Activated naive CD8-positive, alpha-beta T cell (primary cell): ENCODE measurements around the gene ROBO2.
"Not testable (repeated sequence)": the region's sequence is repeated elsewhere in the genome, so short reads cannot be mapped to it uniquely, and the experiment has no call there.

Experiments used
- H3K27ac Mint-ChIP-seq: one replicate; pipeline ENCODE4 v1.8.0; 2021; ENCODE audit warnings: mixed read lengths
- H3K27me3 Mint-ChIP-seq: one replicate; pipeline ENCODE4 v1.8.0; 2021; ENCODE audit warnings: mixed read lengths
- H3K36me3 Mint-ChIP-seq: one replicate; pipeline ENCODE4 v1.8.0; 2021; ENCODE audit warnings: mixed read lengths
- H3K4me1 Mint-ChIP-seq: one replicate; pipeline ENCODE4 v1.8.0; 2021; ENCODE audit warnings: low read depth, mixed read lengths
- H3K4me3 Mint-ChIP-seq: one replicate; pipeline ENCODE4 v1.8.0; 2021; ENCODE audit warnings: mild to moderate bottlenecking, mixed read lengths
- H3K9me3 Mint-ChIP-seq: one replicate; pipeline ENCODE4 v1.8.0; 2021; ENCODE audit warnings: low read depth, mixed read lengths

The ROBO2 gene

GRCh38 chr3:77373619-77374018 lies 333.7 kb downstream of the ROBO2 start:
- Mint-ChIP-seq H3K9me3 (peaks cover 4% of the 10 kb centered on the region), H3K27ac (no peak overlapping the region), H3K27me3 (no peaks in the 10 kb centered on the region), H3K4me1 (no peaks in the 10 kb centered on the region), H3K36me3 (no peaks in the 10 kb centered on the region), H3K4me3 (no peak overlapping the region)

- Mint-ChIP-seq H3K27me3 (no peaks in the 10 kb centered on the region), H3K36me3 (no peaks in the 10 kb centered on the region), H3K4me3 (no peak overlapping the region), H3K9me3 (peaks cover 2% of the 10 kb centered on the region), H3K4me1 (no peaks in the 10 kb centered on the region), H3K27ac (no peak overlapping the region)
These were observed 336.6 kb downstream of the ROBO2 start for GRCh38 chr3:77376511-77376910.

GRCh38 chr3:77377717-77378116 lies 337.8 kb downstream of the ROBO2 start:
- no peak overlapping the region for H3K27ac Mint-ChIP-seq
- no peaks in the 10 kb centered on the region for H3K36me3 Mint-ChIP-seq
- H3K27me3 Mint-ChIP-seq: no peaks in the 10 kb centered on the region
- H3K4me3 Mint-ChIP-seq: no peak overlapping the region
- no peaks in the 10 kb centered on the region for H3K4me1 Mint-ChIP-seq
- H3K9me3 Mint-ChIP-seq: peaks cover 9% of the 10 kb centered on the region

DNA sequence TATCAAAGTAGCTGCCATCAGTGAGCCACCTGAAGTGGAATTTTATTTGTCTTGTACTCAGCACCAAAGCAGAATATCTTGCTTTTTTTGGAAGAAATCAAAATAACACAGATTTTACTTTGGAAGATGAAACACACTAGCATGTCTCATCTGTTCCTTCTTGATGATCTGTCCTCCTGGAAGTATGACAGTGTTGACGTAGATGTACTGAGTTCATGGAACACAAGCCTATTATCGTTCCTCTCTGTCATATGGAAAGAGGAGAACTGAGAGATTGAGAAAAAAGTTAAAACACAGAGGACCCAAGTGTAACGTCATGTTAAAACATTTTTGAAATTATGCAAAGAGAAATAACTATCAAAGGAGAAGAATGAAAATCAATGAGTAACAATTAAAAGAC lies 340.2 kb downstream of the ROBO2 start:
- no peak overlapping the region for H3K4me3 Mint-ChIP-seq
- H3K4me1 Mint-ChIP-seq: no peaks in the 10 kb centered on the region
- H3K9me3 Mint-ChIP-seq: peaks cover 9% of the 10 kb centered on the region
- H3K27ac Mint-ChIP-seq: no peak overlapping the region
- no peaks in the 10 kb centered on the region for H3K36me3 Mint-ChIP-seq
- H3K27me3 Mint-ChIP-seq: no peaks in the 10 kb centered on the region

DNA sequence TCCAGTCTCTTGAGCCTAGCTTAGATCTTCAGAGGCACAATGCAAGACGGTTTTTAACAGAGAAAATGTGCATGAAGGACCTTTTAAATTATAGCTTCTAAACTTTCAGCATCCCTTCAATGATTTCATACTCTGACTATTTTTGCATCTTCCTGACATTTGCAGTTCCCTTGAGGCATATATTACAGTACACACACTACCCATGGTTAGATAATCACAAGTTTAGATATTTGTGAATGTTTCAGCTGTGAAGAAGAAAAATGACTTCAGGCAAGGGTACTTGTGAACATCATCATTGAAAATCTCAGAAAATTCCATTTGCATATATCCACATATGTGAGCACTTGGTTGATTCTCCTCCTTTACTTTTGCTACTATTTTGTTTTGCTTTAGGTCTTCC lies 341.5 kb downstream of the ROBO2 start:
- peaks cover 9% of the 10 kb centered on the region for H3K9me3 Mint-ChIP-seq
- H3K4me3 Mint-ChIP-seq: no peak overlapping the region
- no peaks in the 10 kb centered on the region for H3K27me3 Mint-ChIP-seq
- H3K27ac Mint-ChIP-seq: no peak overlapping the region
- no peaks in the 10 kb centered on the region for H3K4me1 Mint-ChIP-seq
- no peaks in the 10 kb centered on the region for H3K36me3 Mint-ChIP-seq

- no peaks in the 10 kb centered on the region for H3K36me3 Mint-ChIP-seq
- peaks cover 10% of the 10 kb centered on the region for H3K9me3 Mint-ChIP-seq
- H3K27me3 Mint-ChIP-seq: no peaks in the 10 kb centered on the region
- H3K4me1 Mint-ChIP-seq: no peaks in the 10 kb centered on the region
- no peak overlapping the region for H3K4me3 Mint-ChIP-seq
- H3K27ac Mint-ChIP-seq: no peak overlapping the region
These were observed 352.3 kb downstream of the ROBO2 start for GRCh38 chr3:77392181-77392580.

DNA sequence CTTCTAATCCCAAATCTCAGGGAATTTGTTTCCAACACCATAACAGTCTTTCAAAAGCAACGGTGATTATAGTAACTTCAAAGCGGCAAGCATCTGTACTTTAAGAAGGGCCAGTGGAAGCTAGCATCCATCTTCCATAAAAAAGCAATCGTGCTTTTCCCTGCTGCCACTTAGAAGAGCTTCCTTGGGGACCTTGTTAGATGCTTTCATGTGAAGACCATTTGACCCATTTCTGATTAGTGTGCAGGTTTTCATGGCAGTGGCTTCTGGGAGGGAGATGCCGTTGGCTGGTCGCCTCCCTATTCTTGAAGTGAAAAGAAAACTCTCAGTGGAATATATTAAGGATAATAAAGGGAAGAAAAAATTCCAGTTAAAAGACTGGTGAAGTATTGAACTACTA lies 354.1 kb downstream of the ROBO2 start:
- Mint-ChIP-seq H3K4me3 (no peak overlapping the region), H3K36me3 (no peaks in the 10 kb centered on the region), H3K4me1 (no peaks in the 10 kb centered on the region), H3K27me3 (no peaks in the 10 kb centered on the region), H3K27ac (no peak overlapping the region), H3K9me3 (peaks cover 7% of the 10 kb centered on the region)

DNA sequence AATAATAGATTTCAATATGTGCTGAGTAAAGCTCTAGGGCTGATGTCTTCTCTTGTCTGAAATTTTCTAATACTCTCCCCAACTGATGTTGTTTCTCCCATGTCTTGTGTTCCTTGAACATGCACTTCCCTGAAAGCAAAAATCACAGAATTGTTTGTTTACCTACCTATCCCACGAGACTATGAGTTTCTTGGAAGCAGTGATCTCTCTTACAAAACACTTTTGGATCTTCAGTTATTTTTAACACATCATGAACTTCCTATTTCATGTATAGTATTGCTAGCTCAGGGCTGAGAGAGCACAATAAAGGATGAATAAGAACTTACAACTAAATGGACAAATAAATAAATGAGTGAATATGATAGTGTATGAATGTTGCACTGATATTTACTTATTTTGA lies 365.0 kb downstream of the ROBO2 start:
- no peaks in the 10 kb centered on the region for H3K36me3 Mint-ChIP-seq
- H3K4me3 Mint-ChIP-seq: no peak overlapping the region
- no peaks in the 10 kb centered on the region for H3K9me3 Mint-ChIP-seq
- H3K27ac Mint-ChIP-seq: no peak overlapping the region
- H3K27me3 Mint-ChIP-seq: no peaks in the 10 kb centered on the region
- no peaks in the 10 kb centered on the region for H3K4me1 Mint-ChIP-seq

DNA sequence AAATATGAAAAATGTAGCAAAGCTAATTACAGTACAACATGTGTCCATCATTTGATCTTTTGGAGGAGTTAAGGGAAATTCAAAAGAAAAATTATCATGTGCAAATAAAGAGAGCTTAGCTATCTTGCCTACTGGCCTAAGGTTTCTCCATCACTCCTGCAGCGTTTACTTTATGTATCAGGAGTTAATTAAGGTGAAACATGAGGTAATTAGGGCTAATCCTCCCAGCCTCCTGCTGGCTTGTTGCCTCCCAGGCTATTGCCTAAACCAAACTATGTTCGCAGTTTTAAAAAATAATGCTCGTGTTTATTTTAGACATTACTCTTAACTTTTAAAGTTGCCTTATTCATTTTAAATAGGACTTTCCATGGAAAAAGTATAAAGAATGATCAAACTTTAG lies 367.5 kb downstream of the ROBO2 start:
- H3K9me3 Mint-ChIP-seq: no peaks in the 10 kb centered on the region
- no peaks in the 10 kb centered on the region for H3K4me1 Mint-ChIP-seq
- H3K27me3 Mint-ChIP-seq: no peaks in the 10 kb centered on the region
- H3K36me3 Mint-ChIP-seq: no peaks in the 10 kb centered on the region
- no peak overlapping the region for H3K27ac Mint-ChIP-seq
- no peak overlapping the region for H3K4me3 Mint-ChIP-seq

DNA sequence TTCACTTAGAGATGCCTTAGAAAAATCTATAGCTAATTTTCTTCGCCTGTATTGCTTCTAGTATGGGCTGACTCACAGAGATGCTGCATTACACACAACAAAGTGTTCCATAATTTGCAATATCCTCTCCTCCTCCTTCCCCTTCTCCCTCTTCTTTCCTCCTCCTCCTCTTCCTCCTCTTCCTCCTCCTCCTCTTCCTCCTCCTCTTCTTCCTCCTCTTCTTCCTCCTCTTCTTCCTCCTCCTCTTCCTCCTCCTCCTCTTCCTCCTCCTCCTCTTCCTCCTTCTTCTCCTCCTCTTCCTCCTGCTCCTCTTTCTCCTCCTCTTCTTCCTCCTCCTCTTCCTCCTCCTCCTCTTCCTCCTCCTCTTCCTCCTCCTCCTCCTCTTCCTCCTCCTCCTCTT lies 370.4 kb downstream of the ROBO2 start:
- H3K9me3 Mint-ChIP-seq, H3K4me1 Mint-ChIP-seq, H3K36me3 Mint-ChIP-seq, H3K27me3 Mint-ChIP-seq, H3K4me3 Mint-ChIP-seq, H3K27ac Mint-ChIP-seq: not testable (repeated sequence)

- Mint-ChIP-seq H3K27ac (no peak overlapping the region), H3K4me1 (no peaks in the 10 kb centered on the region), H3K36me3 (no peaks in the 10 kb centered on the region), H3K9me3 (no peaks in the 10 kb centered on the region), H3K27me3 (no peaks in the 10 kb centered on the region), H3K4me3 (no peak overlapping the region)
These were observed 371.4 kb downstream of the ROBO2 start for GRCh38 chr3:77411334-77411733.

- H3K9me3 Mint-ChIP-seq: no peaks in the 10 kb centered on the region
- H3K27me3 Mint-ChIP-seq: no peaks in the 10 kb centered on the region
- H3K27ac Mint-ChIP-seq: no peak overlapping the region
- H3K4me3 Mint-ChIP-seq: no peak overlapping the region
- H3K36me3 Mint-ChIP-seq: no peaks in the 10 kb centered on the region
- H3K4me1 Mint-ChIP-seq: no peaks in the 10 kb centered on the region
These were observed 372.1 kb downstream of the ROBO2 start for GRCh38 chr3:77412021-77412438.

- Mint-ChIP-seq H3K27me3 (no peaks in the 10 kb centered on the region), H3K4me3 (no peak overlapping the region), H3K27ac (no peak overlapping the region), H3K36me3 (no peaks in the 10 kb centered on the region), H3K4me1 (no peaks in the 10 kb centered on the region), H3K9me3 (no peaks in the 10 kb centered on the region)
These were observed 372.7 kb downstream of the ROBO2 start for GRCh38 chr3:77412584-77412983.

DNA sequence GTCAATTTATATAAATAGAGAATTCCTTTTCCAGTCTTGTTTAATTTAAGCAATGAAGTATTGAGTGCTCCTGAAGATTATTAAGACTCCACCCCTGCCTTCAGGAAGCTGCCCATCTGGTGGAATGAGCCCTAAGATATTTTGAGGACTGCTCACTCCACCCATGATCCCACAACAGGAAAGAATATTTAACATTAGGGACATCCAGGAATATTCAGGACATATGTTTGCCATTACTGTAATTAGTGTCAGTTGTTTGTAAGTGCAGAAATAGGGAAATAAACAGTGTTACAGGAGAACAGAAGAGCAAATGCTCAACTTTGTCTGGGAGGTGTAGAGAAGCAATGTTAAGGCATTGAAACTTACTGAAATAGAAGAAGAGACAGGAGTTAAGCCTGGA lies 375.0 kb downstream of the ROBO2 start:
- Mint-ChIP-seq H3K9me3 (no peaks in the 10 kb centered on the region), H3K4me3 (no peak overlapping the region), H3K27me3 (no peaks in the 10 kb centered on the region), H3K36me3 (no peaks in the 10 kb centered on the region), H3K27ac (no peak overlapping the region), H3K4me1 (no peaks in the 10 kb centered on the region)

DNA sequence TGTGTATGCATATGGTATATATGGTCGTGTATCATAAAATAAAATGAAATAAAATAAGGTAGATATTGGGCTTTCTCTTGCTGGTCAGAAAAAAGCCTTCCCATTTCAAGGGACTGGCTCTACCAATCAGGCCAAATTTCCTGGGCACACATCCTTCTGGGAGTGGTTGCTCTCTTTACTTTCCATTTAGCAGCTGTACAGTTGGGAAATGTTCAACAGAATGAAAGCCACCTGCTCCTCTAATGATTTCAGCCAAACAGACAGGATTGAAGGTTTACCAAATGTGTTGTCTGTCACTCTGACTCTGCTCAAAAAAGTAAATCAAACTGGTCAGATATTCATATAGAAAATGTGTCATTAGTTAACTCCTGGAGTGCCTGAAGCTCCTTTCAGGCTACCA lies 380.4 kb downstream of the ROBO2 start:
- no peaks in the 10 kb centered on the region for H3K4me1 Mint-ChIP-seq
- H3K27me3 Mint-ChIP-seq: no peaks in the 10 kb centered on the region
- H3K4me3 Mint-ChIP-seq: no peak overlapping the region
- H3K9me3 Mint-ChIP-seq: peaks cover 7% of the 10 kb centered on the region
- H3K27ac Mint-ChIP-seq: no peak overlapping the region
- no peaks in the 10 kb centered on the region for H3K36me3 Mint-ChIP-seq

- Mint-ChIP-seq H3K9me3 (peaks cover 8% of the 10 kb centered on the region), H3K4me3 (no peak overlapping the region), H3K27me3 (no peaks in the 10 kb centered on the region), H3K27ac (no peak overlapping the region), H3K36me3 (no peaks in the 10 kb centered on the region), H3K4me1 (no peaks in the 10 kb centered on the region)
These were observed 382.0 kb downstream of the ROBO2 start for GRCh38 chr3:77421916-77422315.

- no peaks in the 10 kb centered on the region for H3K27me3 Mint-ChIP-seq
- H3K4me3 Mint-ChIP-seq: no peak overlapping the region
- H3K4me1 Mint-ChIP-seq: no peaks in the 10 kb centered on the region
- H3K9me3 Mint-ChIP-seq: peaks cover 11% of the 10 kb centered on the region
- no peak overlapping the region for H3K27ac Mint-ChIP-seq
- H3K36me3 Mint-ChIP-seq: no peaks in the 10 kb centered on the region
These were observed 386.6 kb downstream of the ROBO2 start for GRCh38 chr3:77426531-77426930.
